Measurements from ENCODE around the gene RNF14.
"Not testable (repeated sequence)": the region's sequence is repeated elsewhere in the genome, so short reads cannot be mapped to it uniquely, and the experiment has no call there.

The RNF14 gene

GRCh38 chr5:141968914-141969608, at the start of gene RNF14:
Gene RNF14, plus strand, starts transcription at chr5:141969105. Its CDS starts 4,484 bp downstream, at chr5:141973589.
- Histone ChIP-seq H3K27ac (peak within 1 kb of the TSS; percentile 82), H3K36me3 (replicated peaks) (peaks cover 2% of the 10 kb centered on the region), H3K27me3 (replicated peaks) (no peaks in the 10 kb centered on the region), H3K4me3 (ENCODE audit: low read depth, low read length) (peak within 1 kb of the TSS; percentile 93)
- in situ Hi-C loops (cut with HindIII; ENCODE audit: low pct_ligation_motif_present, low sequenced_read_pairs), result no loop called here
- peak; percentile 89 for DNase-seq
- TF ChIP-seq CTCF (IDR thresholded peaks at IDR 0.05; ENCODE audit: low read depth, low read length, missing control alignments), result peak; percentile 72

GRCh38 chr5:141919218-141920119, 49.4 kb upstream of the RNF14 start:
- in situ Hi-C loops (cut with HindIII; ENCODE audit: low pct_ligation_motif_present, low sequenced_read_pairs), result no loop called here
- no peak for TF ChIP-seq CTCF (IDR thresholded peaks at IDR 0.05; ENCODE audit: low read depth, low read length, missing control alignments)
- DNase-seq, result no peak

GRCh38 chr5:141920771-141921170, 48.1 kb upstream of the RNF14 start:
- Histone ChIP-seq H3K4me3 (ENCODE audit: low read depth, low read length) (no peak overlapping the region), H3K27me3 (replicated peaks) (no peaks in the 10 kb centered on the region), H3K27ac (no peak overlapping the region), H3K36me3 (replicated peaks) (peaks cover 5% of the 10 kb centered on the region)
- no peak for DNase-seq
- in situ Hi-C loops (cut with HindIII; ENCODE audit: low pct_ligation_motif_present, low sequenced_read_pairs), result no loop called here
- no peak for TF ChIP-seq CTCF (IDR thresholded peaks at IDR 0.05; ENCODE audit: low read depth, low read length, missing control alignments)

More at GRCh38 chr5:141919218-141920119, 49.4 kb upstream of the RNF14 start:
- Histone ChIP-seq H3K36me3 (replicated peaks) (no peaks in the 10 kb centered on the region), H3K27ac (no peak overlapping the region), H3K27me3 (replicated peaks) (no peaks in the 10 kb centered on the region), H3K4me3 (ENCODE audit: low read depth, low read length) (no peak overlapping the region)

- DNase-seq; in situ Hi-C loops (cut with HindIII; ENCODE audit: low pct_ligation_motif_present, low sequenced_read_pairs); H3K27me3 ChIP-seq (replicated peaks): not testable (repeated sequence)
- peaks cover 23% of the 10 kb centered on the region for H3K36me3 ChIP-seq (replicated peaks)
- H3K27ac ChIP-seq, result peak overlapping the region; percentile 92
- peak overlapping the region; percentile 84 for H3K4me3 ChIP-seq (ENCODE audit: low read depth, low read length)
Measured at GRCh38 chr5:141922827-141923447, 46.0 kb upstream of the RNF14 start.

GRCh38 chr5:141923448-141924313, 45.2 kb upstream of the RNF14 start, which contains the start of gene DELE1:
Gene DELE1, plus strand, starts transcription at chr5:141923871. Its CDS starts 71 bp downstream, at chr5:141923942.
- in situ Hi-C loops (cut with HindIII; ENCODE audit: low pct_ligation_motif_present, low sequenced_read_pairs), result no loop called here
- TF ChIP-seq CTCF (IDR thresholded peaks at IDR 0.05; ENCODE audit: low read depth, low read length, missing control alignments), result no peak
- H3K27ac ChIP-seq, result peak within 1 kb of the TSS; percentile 92
- peak; percentile 95 for DNase-seq
- H3K36me3 ChIP-seq (replicated peaks), result peaks cover 29% of the 10 kb centered on the region
- no peaks in the 10 kb centered on the region for H3K27me3 ChIP-seq (replicated peaks)
- peak within 1 kb of the TSS; percentile 84 for H3K4me3 ChIP-seq (ENCODE audit: low read depth, low read length)
